Fibroblast of lung (primary cell): Measurements from ENCODE around the gene C2CD4A.

Experiments
- CTCF ChIP-seq, 2 donors: IDR thresholded peaks in 1 of 2; conservative IDR thresholded peaks in 1 of 2; 1 replicate in 1 of 2; 2 replicates in 1 of 2; pipeline ENCODE4 v1.5.1; 2011 to 2012; ENCODE audit warnings: low read length in 2 of 2, control low read depth in 1 of 2, inconsistent platforms in 1 of 2, low read depth in 1 of 2, mild to moderate bottlenecking in 1 of 2
- EZH2 ChIP-seq: IDR thresholded peaks from 2 replicates; pipeline ENCODE4 v1.5.1; 2012; ENCODE audit warnings: low read length, control low read depth, mild to moderate bottlenecking; ENCODE audit errors: missing control alignments

DNA sequence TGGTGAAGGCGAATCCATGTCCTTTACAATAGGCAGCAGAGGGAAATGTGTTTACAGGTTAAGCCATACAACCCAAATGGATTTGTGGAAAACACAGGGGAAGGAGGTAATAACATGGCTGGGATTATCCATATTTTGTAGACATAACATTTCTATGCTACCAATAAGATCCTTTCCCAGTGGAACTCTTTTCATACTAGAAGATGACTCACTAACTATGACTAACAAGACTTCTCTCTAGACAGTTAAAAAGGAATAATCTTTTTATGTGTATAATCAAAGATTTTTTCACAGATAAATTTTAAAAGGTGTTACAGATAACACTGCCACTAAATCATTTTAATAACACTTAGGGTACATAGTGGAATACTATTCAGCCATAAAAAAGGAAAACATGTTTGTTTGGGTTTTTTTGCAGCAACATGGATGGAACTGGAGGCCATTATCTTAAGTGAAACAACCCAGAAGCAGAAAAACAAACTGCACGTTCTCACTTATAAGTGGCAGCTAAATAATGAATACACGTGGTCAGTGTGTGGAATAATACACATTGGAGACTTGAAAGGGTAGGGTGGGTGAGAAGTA, 46.1 kb upstream of the C2CD4A start:
- TF ChIP-seq CTCF (conservative IDR thresholded peaks at IDR 0.05 in 1 of 2, IDR thresholded peaks at IDR 0.05 in 1 of 2; ENCODE audit: low read depth in 1 of 2, low read length in 2 of 2) (no peak), EZH2 (no peak)
